SK-N-SH (cell line): ENCODE results near the gene HMBS. TPM values are rescaled to one million over a fixed set of nuclear protein-coding genes. Genes with fewer than 3 reads are reported as not detected.

ENCODE experiments used
- CTCF ChIA-PET: fragments of 300-600, 350-600 bp; formaldehyde crosslinking; extraction: SDS; loops from one replicate; lab custom pipeline; 2021; lab: Yijun Ruan, JAX
- POLR2A ChIA-PET: fragments of 350-600 bp; sonication (Branson Sonifier 250); formaldehyde crosslinking; extraction: SDS; loops from one replicate; lab custom pipeline; 2020; ENCODE audit warnings: antibody characterized with exemption, inconsistent platforms; lab: Yijun Ruan, JAX
- DNase-seq: peaks from one replicate; pipeline ENCODE4 v3.0.0; 2012
- H2AFZ ChIP-seq: fragments of 200-600 bp; sonication (generic); 2 replicates; pipeline ENCODE4 v1.8.1; 2016; ENCODE audit warnings: antibody characterized with exemption, mild to moderate bottlenecking, low read depth
- H3F3A ChIP-seq: fragments of 200-600 bp; sonication (generic); replicated peaks from 2 replicates; pipeline ENCODE3; 2016; ENCODE audit warnings: antibody characterized with exemption, mild to moderate bottlenecking; ENCODE audit not compliant: insufficient read depth
- H3K27ac ChIP-seq, 2 experiments: fragments of 200-500 bp in 1 of 2; fragments of 200-600 bp in 1 of 2; sonication (Bioruptor generic) in 1 of 2; sonication (generic), shearing (Covaris generic) in 1 of 2; 2 replicates each; pipeline versions ENCODE4 v1.5.1 to v1.6.1; 2014 to 2016; ENCODE audit warnings: low read depth in 2 of 2, inconsistent platforms in 1 of 2, low read length in 1 of 2, mild to moderate bottlenecking in 1 of 2, mixed read lengths in 1 of 2
- H3K27me3 ChIP-seq: fragments of 200-600 bp; sonication (generic), shearing (Covaris generic); 2 replicates; pipeline ENCODE4 v1.6.1; 2016; ENCODE audit warnings: mixed run types; ENCODE audit not compliant: insufficient read depth
- H3K36me3 ChIP-seq, 2 experiments: fragments of 200-500 bp in 1 of 2; fragments of 200-600 bp in 1 of 2; sonication (Bioruptor generic) in 1 of 2; sonication (generic) in 1 of 2; replicated peaks in 1 of 2; 2 replicates each; pipeline versions ENCODE3 to v1.5.1; 2014 to 2016; ENCODE audit warnings: low read length in 1 of 2, mild to moderate bottlenecking in 1 of 2; ENCODE audit not compliant: insufficient read depth in 2 of 2, control insufficient read depth in 1 of 2
- H3K4me1 ChIP-seq, 2 experiments: fragments of 200-500 bp in 1 of 2; fragments of 200-600 bp in 1 of 2; sonication (Bioruptor generic) in 1 of 2; sonication (generic), shearing (Covaris generic) in 1 of 2; 2 replicates each; pipeline versions ENCODE4 v1.5.1 to v1.6.1; 2014 to 2016; ENCODE audit warnings: low read depth in 1 of 2, low read length in 1 of 2, mixed run types in 1 of 2; ENCODE audit not compliant: insufficient read depth in 2 of 2, control insufficient read depth in 1 of 2
- H3K4me2 ChIP-seq: fragments of 200-600 bp; sonication (generic), shearing (Covaris generic); 2 replicates; pipeline ENCODE4 v1.6.1; 2017; ENCODE audit warnings: mixed run types
- H3K4me3 ChIP-seq, 2 experiments: fragments of 200-500 bp in 1 of 2; fragments of 200-600 bp in 1 of 2; sonication (Bioruptor generic) in 1 of 2; sonication (generic), shearing (Covaris generic) in 1 of 2; 2 replicates each; pipeline versions ENCODE4 v1.5.1 to v1.8.1; 2014 to 2016; ENCODE audit warnings: low read depth in 2 of 2, inconsistent platforms in 1 of 2, low read length in 1 of 2, mild to moderate bottlenecking in 1 of 2, mixed read lengths in 1 of 2, moderate library complexity in 1 of 2
- H3K79me2 ChIP-seq: fragments of 200-600 bp; sonication (generic); 2 replicates; pipeline ENCODE4 v1.8.1; 2017; ENCODE audit warnings: mild to moderate bottlenecking; ENCODE audit not compliant: insufficient read depth
- H3K9ac ChIP-seq: fragments of 200-600 bp; sonication (generic); 2 replicates; pipeline ENCODE4 v1.6.1; 2017; ENCODE audit warnings: mixed run types
- H3K9me2 ChIP-seq: fragments of 200-600 bp; sonication (generic); 2 replicates; pipeline ENCODE4 v1.6.1; 2017; ENCODE audit warnings: mixed run types
- H3K9me3 ChIP-seq: fragments of 200-600 bp; sonication (generic); 2 replicates; pipeline ENCODE4 v1.6.1; 2017; ENCODE audit warnings: mixed run types, mild to moderate bottlenecking, moderate library complexity
- H4K20me1 ChIP-seq: fragments of 200-600 bp; sonication (generic); 2 replicates; pipeline ENCODE4 v1.6.1; 2017; ENCODE audit warnings: mild to moderate bottlenecking, mixed run types; ENCODE audit not compliant: insufficient read depth
- CHD2 ChIP-seq: fragments of 150-350 bp; IDR thresholded peaks from 2 replicates; pipeline ENCODE4 v1.6.1; 2018; ENCODE audit warnings: low read length; ENCODE audit not compliant: partially characterized antibody
- EZH2phosphoT487 ChIP-seq: fragments of 200-600 bp; sonication (generic); IDR thresholded peaks from 2 replicates; pipeline ENCODE4 v1.6.1; 2017; ENCODE audit warnings: low read depth, mixed run types, mild to moderate bottlenecking, antibody characterized with exemption, moderate library complexity, borderline replicate concordance
- FOXJ3 ChIP-seq: sonication (generic); formaldehyde crosslinking; IDR thresholded peaks from 2 replicates; pipeline ENCODE4 v1.5.1; 2020; ENCODE audit warnings: mild to moderate bottlenecking, missing genetic modification reagents
- FOXM1 ChIP-seq: IDR thresholded peaks from 2 replicates; pipeline ENCODE4 v1.4.0; 2012; ENCODE audit warnings: low read depth, mild to moderate bottlenecking
- NFIC ChIP-seq: IDR thresholded peaks from 2 replicates; pipeline ENCODE4 v1.4.0; 2012; ENCODE audit warnings: borderline replicate concordance
- NRF1 ChIP-seq: IDR thresholded peaks from 2 replicates; pipeline ENCODE4 v1.6.1; 2012; ENCODE audit warnings: low read depth, mild to moderate bottlenecking, low read length
- PBX3 ChIP-seq: IDR thresholded peaks from 2 replicates; pipeline ENCODE4; 2012
- POLR2AphosphoS5 ChIP-seq: IDR thresholded peaks from 2 replicates; pipeline ENCODE4 v1.6.1; 2012; ENCODE audit warnings: low read depth, low read length
- RAD21 ChIP-seq: IDR thresholded peaks from 2 replicates; pipeline ENCODE4 v1.6.1; 2012; ENCODE audit warnings: mild to moderate bottlenecking, low read length
- RXRA ChIP-seq: IDR thresholded peaks from 2 replicates; pipeline ENCODE4 v1.4.0; 2012; ENCODE audit warnings: low read depth, mild to moderate bottlenecking, borderline replicate concordance
- SMC3 ChIP-seq: IDR thresholded peaks from 2 replicates; pipeline ENCODE4 v1.6.1; 2012; ENCODE audit warnings: low read depth, low read length, improper control_type of control experiment
- TAF1 ChIP-seq: IDR thresholded peaks from 2 replicates; pipeline ENCODE4 v1.6.1; 2012; ENCODE audit warnings: low read depth, mild to moderate bottlenecking, low read length, moderate library complexity, borderline replicate concordance
- USF2 ChIP-seq: fragments of 150-350 bp; IDR thresholded peaks from 2 replicates; pipeline ENCODE4 v1.6.1; 2017; ENCODE audit warnings: antibody characterized with exemption, low read length, low read depth, borderline replicate concordance
- ZBTB33 ChIP-seq: IDR thresholded peaks from 2 replicates; pipeline ENCODE4 v1.4.0; 2012; ENCODE audit warnings: low read depth, borderline replicate concordance
- WGBS: methylation state at CpG from one replicate; pipeline ENCODE4 v1.1.6; 2017; ENCODE audit warnings: low lambda C conversion rate; 5-methylcytosine and 5-hydroxymethylcytosine counted together
- polyA plus RNA-seq, 3 experiments: library from polyadenylated mRNA; depleted of rRNA; stranded (reverse); fragments of >200 nt; gene quantifications; 2 replicates each; pipeline ENCODE4 v1.2.3, GENCODE V29; 2012

HMBS gene
- polyA plus RNA-seq, 1 of the 3 experiments (the other 2 are of a cell fraction): 69.4 TPM

- 87% methylated on average over 7 of the region's 7 CpGs for WGBS
- no peak for DNase-seq
- H3K9me3 ChIP-seq: no peaks in the 10 kb centered on the region
- ChIA-PET CTCF (interaction anchor here (0.8 to 1.7 kb wide), 4 partner anchors 10 to 50 kb away, joined by 3 to 4 read pairs (median 4); a partner anchor contains a TSS), POLR2A (interaction anchor here (1.2 kb wide), 1 partner anchor 13 kb away, joined by 3 read pairs; no protein-coding TSS in a partner anchor)
- no peak overlapping the region for H2AFZ ChIP-seq
- TF ChIP-seq FOXJ3 (CRISPR knock-in tag): no peak
- no peak for TF ChIP-seq ZBTB33
- no peak for TF ChIP-seq TAF1
- no peak for TF ChIP-seq SMC3
- TF ChIP-seq CHD2: no peak
- no peak for TF ChIP-seq USF2
- TF ChIP-seq POLR2AphosphoS5: no peak
- no peak for TF ChIP-seq FOXM1
- no peak for TF ChIP-seq EZH2phosphoT487
- TF ChIP-seq RAD21: no peak
- TF ChIP-seq NRF1: no peak
- no peak for TF ChIP-seq PBX3
- TF ChIP-seq NFIC: no peak
- no peak for TF ChIP-seq RXRA
- peaks cover 17% of the 10 kb centered on the region for H3K79me2 ChIP-seq
- H4K20me1 ChIP-seq: no peaks in the 10 kb centered on the region
- H3K27ac ChIP-seq: no peak overlapping the region
- no peaks in the 10 kb centered on the region for H3K9me2 ChIP-seq
- no peak overlapping the region for H3K4me3 ChIP-seq
- H3K4me1 ChIP-seq: peaks cover 7 to 11% of the 10 kb centered on the region in 2 experiments; a peak in 2 of 4 replicates
- no peak overlapping the region for H3K9ac ChIP-seq
- no peaks in the 10 kb centered on the region for H3K27me3 ChIP-seq
- peaks cover 13 to 46% of the 10 kb centered on the region in 2 experiments for H3K36me3 ChIP-seq
- H3K4me2 ChIP-seq: no peak overlapping the region
- peaks cover 24% of the 10 kb centered on the region for H3F3A ChIP-seq
Measured at GRCh38 chr11:119081682-119082260, 2.9 kb upstream of the HMBS start.
